GM19351 (cell line): ENCODE data around the gene ARPC1B.
"Not testable (repeated sequence)": the region's sequence is repeated elsewhere in the genome, so short reads cannot be mapped to it uniquely, and the experiment has no call there.

Experiments
- ATAC-seq: cut with Tn5 transposase; IDR thresholded peaks from one replicate; pipeline ENCODE4 v1.9.1; 2021; ENCODE audit warnings: mild to moderate bottlenecking, moderate library complexity; ENCODE audit not compliant: unreplicated experiment

Gene ARPC1B

DNA sequence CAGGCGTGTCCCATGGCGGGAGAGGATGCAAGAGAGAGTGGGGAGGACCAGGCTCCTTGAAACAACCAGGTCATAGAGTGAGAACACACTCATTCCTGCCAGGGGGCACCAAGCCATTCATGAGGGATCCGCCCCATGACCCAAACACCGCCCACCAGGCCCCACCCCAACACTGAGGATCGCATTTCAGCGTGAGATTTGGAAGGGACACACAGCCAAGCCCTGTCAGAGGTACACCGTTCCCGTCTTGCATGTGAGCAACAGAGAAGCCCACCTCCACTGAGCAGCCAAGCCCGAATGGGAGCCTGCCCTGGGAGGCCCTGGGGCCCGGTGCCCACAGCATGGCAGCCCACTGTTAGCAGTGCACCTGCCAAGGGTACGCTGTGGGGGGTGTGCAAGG, 7.9 kb upstream of the ARPC1B start:
- no peak for ATAC-seq

DNA sequence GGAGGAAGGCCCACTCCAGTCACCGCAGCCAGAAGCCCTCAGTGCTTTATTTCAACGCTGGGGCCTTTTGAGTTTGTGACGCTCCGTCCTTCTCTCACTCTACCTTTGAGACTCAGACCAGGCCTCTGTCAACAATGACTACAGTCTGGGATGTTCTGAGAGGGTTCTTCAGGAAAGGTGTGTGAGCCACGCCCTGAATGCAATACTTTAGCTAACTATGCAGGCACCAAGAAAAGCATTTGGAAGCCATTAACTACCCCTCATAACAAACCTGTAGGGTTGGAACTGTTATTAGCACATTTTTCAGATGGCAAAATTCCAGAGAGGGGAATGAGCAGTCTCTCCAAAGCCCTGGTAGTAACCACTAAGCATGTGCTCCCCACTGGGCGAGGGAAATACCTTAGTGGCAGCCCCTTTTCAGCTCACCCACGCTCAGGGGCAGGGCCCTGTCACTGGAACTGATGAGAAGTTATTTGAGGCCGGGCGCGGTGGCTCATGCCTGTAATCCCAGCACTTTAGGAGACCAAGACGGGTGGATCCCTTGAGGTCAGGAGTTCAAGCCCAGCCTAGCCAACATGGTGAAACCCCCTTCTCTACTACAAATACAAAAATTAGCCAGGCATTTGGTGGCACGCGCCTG, 5.7 kb upstream of the ARPC1B start:
- ATAC-seq, result no peak

DNA sequence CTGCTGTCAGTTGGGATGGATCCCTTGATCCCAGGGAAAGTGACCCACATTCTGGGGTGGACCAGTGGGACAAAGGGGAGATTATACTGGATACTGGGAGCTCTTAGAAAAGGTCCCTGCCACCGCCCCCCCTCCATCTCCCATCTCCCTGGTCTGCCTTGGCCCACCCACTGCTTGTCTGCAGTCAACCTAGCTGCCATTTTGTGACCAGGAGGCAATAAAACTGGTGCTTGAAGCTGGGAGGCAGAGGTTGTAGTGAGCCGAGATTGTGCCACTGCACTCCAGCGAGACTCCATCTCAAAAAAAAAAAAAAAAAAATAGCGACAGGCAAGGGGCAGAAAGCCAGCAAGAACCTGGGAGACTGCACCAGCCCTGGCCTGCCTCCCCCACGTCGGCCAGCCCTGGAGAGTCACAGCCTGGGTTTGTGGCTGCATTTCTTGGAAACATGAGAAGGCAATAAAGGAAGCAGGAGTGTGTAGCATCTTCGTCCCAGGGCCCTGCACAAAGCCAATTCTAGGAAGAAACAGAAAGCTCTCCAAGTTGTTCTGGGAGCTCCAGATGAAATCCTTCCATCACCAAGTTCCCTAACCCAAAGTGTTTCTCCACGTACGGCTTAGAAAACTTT, 4.7 kb upstream of the ARPC1B start:
- no peak for ATAC-seq

- no peak for ATAC-seq
These were observed 3.1 kb upstream of the ARPC1B start for GRCh38 chr7:99371376-99371920.

DNA sequence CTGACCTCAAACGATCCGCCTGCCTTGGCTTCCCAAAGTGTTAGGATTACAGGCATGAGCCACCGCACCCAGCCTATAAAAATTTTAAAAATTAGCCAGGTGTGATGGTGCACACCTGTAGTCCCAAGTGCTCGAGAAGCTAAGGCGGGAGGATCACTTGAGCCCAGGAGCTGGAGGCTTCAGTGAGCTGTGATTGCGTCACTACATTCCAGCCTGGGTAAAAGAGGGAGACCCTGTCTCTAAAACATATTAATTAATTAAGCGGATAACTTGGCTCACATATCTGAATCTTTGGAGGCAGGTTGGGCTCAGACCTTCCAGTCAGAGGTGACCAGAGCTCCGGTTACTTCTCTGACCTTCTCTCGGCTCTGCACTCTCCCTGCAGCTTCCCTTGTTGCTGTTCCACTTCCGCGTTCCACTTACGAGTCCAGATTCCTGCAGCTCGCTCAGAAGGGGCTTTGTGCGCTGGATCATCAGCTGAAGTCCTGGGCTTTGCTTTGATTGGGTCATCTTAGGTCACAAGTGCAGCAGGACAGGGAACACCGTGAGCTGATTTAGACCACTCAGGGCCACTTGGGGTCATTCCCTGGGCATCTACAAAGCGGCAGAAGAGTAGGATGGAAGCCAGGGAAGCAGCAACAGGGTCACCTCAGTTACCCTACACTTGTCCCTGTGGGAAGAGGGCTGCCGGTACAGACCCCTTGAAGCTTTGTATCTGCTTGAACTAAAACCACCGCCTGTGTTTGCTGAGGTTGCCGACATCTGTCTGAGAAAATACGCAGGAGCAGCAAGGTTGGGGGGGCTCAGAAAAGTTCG, 2.0 kb upstream of the ARPC1B start:
- no peak for ATAC-seq

DNA sequence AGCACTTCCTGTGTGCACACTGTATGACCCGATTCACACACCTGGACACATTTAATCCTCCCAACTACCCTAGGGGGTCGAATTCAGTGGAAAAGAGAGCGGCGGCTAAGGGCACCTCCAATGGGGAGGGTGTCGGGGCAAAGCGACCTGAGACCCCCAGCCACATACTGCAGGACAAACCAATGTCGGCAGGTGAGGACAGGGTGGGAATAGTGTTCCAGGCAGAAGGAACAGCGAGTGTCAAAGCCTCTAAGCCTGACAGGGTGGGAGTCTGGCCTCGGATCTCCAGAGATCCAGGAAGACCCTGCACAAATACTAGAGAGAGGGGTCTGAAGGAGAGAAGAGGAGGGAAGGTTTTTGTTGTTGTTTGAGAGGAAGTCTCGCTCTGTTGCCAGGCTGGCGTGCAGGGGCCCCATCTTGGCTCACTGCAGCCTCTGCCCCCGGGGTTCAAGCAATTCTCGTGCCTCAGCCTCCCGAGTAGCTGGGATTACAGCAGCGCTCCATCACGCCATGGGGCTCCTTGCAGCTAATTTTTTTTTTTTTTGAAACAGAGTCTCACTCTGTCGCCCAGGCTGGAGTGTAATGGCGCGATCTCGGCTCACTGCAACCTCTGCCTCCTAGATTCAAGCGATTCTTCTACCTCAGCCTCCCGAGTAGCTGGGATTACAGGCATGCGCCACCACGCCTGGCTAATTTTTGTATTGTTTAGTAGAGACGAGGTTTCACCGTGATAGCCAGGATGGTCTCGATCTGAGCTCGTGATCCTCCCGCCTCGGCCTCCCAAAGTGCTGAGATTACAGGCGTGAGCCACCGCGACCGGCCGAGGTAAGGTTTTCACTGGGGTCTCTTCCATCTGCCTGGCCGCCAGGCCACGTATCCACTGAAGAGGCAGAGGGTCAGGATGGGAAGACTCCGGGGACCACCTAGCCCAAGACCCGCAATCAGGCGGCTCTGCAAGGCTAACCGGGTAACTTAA, 1.2 kb upstream of the ARPC1B start:
- no peak for ATAC-seq

- peak; percentile 44 for ATAC-seq
These were observed 709 bp downstream of the ARPC1B start for GRCh38 chr7:99375070-99375807.

- no peak for ATAC-seq
These were observed 4.6 kb downstream of the ARPC1B start for GRCh38 chr7:99379043-99379577.

- not testable (repeated sequence) for ATAC-seq
These were observed 5.1 kb downstream of the ARPC1B start for GRCh38 chr7:99379693-99380031.

DNA sequence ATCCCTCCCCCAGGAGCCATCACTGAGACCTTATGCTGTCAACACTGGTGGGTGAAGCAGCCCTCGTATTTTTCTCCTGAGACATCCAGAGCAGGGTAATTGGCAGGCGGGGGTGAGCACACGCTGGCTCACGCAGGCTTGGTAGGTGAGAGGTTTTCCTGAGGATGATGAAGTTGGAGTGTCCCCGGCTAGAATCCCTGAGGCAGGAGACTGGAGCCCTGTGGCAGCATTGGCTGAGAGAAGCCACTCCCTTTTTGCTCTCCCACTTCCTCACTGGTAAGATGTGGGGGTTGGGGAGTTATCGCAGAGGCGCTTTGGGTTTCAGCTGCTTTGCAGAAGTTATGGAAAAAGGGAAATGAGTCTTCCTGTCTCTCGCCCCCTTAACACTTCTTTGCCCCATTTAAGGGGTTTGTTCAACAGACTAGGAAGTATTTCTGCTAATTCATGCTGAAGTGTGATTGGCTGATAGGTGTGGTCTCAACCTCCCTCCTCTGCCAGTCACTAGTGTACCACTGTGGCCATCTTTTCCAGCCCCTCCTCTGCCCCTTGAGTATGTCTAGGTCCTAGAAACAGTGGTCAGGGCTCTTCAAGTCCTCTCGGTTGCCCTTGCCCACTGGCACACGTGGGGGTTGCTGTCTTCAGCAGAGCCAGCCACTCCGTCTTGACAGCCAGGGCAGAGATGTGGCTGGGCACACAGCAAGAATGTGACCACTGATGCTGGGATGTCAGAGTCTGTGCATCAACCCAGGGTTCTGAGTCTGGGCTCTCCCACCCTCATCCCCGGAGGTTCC, 5.7 kb downstream of the ARPC1B start:
- ATAC-seq, result peak; percentile 39

GRCh38 chr7:99380823-99381663, 6.5 kb downstream of the ARPC1B start:
- peak; percentile 71 for ATAC-seq

- no peak for ATAC-seq
These were observed 7.1 kb downstream of the ARPC1B start for GRCh38 chr7:99381664-99382075.

DNA sequence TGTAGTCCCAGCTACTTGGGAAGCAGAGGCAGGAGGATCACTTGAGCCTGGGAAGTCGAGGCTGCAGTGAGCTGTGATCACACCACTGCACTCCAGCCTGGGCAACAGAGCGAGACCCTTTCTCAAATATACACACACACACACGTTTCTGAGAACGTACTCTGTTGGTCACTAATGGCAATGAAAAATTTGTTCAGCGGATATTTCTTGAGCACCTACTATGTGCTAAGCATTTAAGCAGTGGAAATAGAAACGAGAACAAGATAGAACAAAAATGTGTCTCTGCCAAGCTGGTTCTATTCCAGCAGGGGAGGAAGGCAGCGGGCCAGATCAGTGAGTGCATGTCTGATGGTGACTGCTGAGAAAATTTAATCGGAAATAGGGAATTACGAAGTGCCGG, 8.7 kb downstream of the ARPC1B start:
- no peak for ATAC-seq

DNA sequence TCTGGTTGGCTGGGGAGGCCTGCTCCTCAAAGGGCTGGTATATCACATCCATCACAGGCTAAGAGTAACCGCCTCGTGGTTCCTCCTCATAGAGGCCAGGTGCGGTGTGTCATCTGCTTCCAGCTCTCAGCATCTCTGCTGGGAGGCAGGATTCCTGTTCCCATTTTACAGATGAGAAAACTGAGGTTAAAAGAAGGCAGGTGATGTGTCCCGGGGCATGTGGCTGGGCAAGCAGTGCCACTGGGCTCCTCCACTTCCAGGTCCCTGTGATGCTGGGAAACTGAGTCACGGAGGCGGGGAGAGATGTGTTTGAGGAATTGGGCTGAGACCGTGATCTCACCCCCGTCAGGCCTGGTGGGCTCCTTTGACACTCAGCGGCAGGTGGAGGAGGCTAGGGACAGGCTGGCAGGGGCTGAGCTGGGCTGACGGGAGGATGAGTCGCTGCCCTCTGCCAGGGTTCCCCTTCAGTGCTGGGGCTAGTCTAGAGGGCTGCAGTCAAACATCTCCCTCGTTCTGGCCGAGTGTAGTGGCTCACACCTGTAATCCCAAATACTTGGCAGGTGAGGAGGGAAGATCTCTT, 9.4 kb downstream of the ARPC1B start:
- ATAC-seq, result no peak

- ATAC-seq, result no peak
These were observed 10.0 kb downstream of the ARPC1B start for GRCh38 chr7:99384523-99384922.

DNA sequence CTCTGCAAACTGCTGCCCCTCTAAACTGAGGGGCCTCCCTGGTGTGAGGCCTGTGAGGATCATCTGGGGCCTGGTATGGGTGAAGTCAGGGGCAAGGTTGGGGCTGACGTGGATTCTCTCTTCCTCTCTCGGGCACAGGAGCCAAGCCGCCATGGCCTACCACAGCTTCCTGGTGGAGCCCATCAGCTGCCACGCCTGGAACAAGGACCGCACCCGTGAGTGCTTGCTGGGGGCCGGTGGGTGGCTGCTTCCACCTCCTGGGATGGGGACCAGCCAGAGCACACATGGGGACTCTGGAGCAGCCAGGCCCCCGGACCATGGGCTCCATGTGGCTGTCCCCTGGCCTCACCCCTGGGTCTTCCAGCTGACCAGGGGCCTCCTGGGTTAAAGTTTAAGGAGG, 11.0 kb downstream of the ARPC1B start:
- no peak for ATAC-seq

DNA sequence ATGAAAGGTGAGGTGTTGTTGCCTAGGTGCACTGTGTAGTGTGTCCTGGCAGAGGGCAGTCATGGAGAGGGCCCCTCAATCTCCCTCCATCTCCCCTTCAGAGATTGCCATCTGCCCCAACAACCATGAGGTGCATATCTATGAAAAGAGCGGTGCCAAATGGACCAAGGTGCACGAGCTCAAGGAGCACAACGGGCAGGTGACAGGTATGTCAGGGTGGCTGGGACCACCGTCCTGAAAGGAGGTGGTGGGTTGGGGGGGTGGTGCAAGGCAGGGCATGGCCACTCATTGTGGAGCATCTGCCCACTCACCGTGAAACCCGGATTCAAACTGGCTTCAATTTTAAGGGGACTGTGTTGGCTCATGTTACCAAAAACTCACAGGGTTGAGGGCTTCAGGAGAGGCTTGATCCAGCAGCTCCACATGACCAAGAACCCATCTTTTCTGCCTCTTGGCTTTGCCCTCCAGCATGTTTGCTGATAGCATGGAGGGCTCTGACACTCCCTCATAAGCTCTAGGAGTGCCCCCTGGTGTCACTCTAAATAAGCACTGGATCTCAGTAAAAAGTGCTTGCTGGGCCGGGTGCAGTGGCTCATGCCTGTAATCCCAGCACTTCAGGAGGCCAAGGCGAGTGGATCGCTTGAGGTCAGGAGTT, 12.2 kb downstream of the ARPC1B start:
- no peak for ATAC-seq
